HCT116 (cell line): Measurements from ENCODE around the gene PSMD11. TPM values are rescaled to one million over a fixed set of nuclear protein-coding genes. Genes with fewer than 3 reads are reported as not detected.

Experiments
- ATAC-seq: fragments of 200-7000 bp; cut with Tn5 transposase; 2 replicates; pipeline ENCODE4 v1.9.1; 2020; ENCODE audit warnings: mild to moderate bottlenecking, moderate library complexity
- BruUV-seq: library from RNA; stranded (reverse); fragments of 400-500 nt; replicated peaks from 2 replicates; lab custom pipeline; 2021; lab: Mats Ljungman, UMichigan
- CTCF ChIA-PET: fragments of 300-600 bp; sonication (Branson Sonifier 250); formaldehyde crosslinking; loops from one replicate; lab custom pipeline; 2021; ENCODE audit warnings: antibody characterized with exemption; lab: Charles Lee
- POLR2A ChIA-PET: fragments of 300-600, 350-600 bp; sonication (Branson Sonifier 250); formaldehyde crosslinking; loops from one replicate; lab custom pipeline; 2021; ENCODE audit warnings: antibody characterized with exemption; lab: Charles Lee
- RAD21 ChIA-PET, 2 experiments: fragments of 300-600 bp; sonication (Branson Sonifier 250); formaldehyde crosslinking; loops; one replicate each; lab custom pipeline; 2023; ENCODE audit warnings: low total read pairs in 2 of 2; ENCODE audit not compliant: uncharacterized antibody in 2 of 2, unreplicated experiment in 2 of 2, low non-redundant PET in 1 of 2; lab: Charles Lee
- DNase-seq: peaks from one replicate; pipeline ENCODE4 v3.0.0-alpha.2; 2010; ENCODE audit warnings: low read depth, low spot score
- H2AFZ ChIP-seq: fragments of 200-600 bp; shearing (Covaris generic), sonication (generic); 2 replicates; pipeline ENCODE4 v1.6.1; 2017; ENCODE audit warnings: low read depth, mixed run types, mixed read lengths, antibody characterized with exemption, low read length; ENCODE audit not compliant: poor library complexity, severe bottlenecking
- H3K27ac ChIP-seq: 2 replicates; pipeline ENCODE4 v1.5.1; 2012; ENCODE audit warnings: low read depth, low read length
- H3K27me3 ChIP-seq: fragments of 200-600 bp; sonication (generic); 2 replicates; pipeline ENCODE4 v1.6.1; 2016; ENCODE audit warnings: mixed run types, low read length, mixed read lengths; ENCODE audit not compliant: insufficient read depth
- H3K36me3 ChIP-seq, 2 experiments: fragments of 200-500 bp in 1 of 2; fragments of 200-600 bp in 1 of 2; sonication (Bioruptor generic) in 1 of 2; sonication (generic) in 1 of 2; 2 replicates each; pipeline versions ENCODE4 v1.5.1 to v1.6.1; 2014 to 2016; ENCODE audit warnings: low read length in 2 of 2, inconsistent platforms in 1 of 2, mixed read lengths in 1 of 2, mixed run types in 1 of 2; ENCODE audit not compliant: insufficient read depth in 2 of 2, control insufficient read depth in 1 of 2
- H3K4me1 ChIP-seq, 2 experiments: fragments of 200-600 bp in 1 of 2; sonication (generic) in 1 of 2; 2 replicates each; pipeline versions ENCODE4 v1.5.1 to v1.6.1; 2012 to 2017; ENCODE audit warnings: low read length in 2 of 2, inconsistent platforms in 1 of 2, mild to moderate bottlenecking in 1 of 2, mixed read lengths in 1 of 2, mixed run types in 1 of 2, moderate library complexity in 1 of 2; ENCODE audit not compliant: insufficient read depth in 2 of 2, control insufficient read depth in 1 of 2
- H3K4me2 ChIP-seq: fragments of 200-600 bp; sonication (generic); 2 replicates; pipeline ENCODE4 v1.6.1; 2017; ENCODE audit warnings: mixed run types, low read length, mixed read lengths
- H3K4me3 ChIP-seq, 2 experiments: fragments of 200-600 bp in 1 of 2; sonication (generic) in 1 of 2; replicated peaks in 1 of 2; 2 replicates each; pipeline ENCODE4 v1.5.1; 2011 to 2016; ENCODE audit warnings: low read length in 2 of 2, control low read depth in 1 of 2, low read depth in 1 of 2, mild to moderate bottlenecking in 1 of 2, mixed read lengths in 1 of 2, mixed run types in 1 of 2
- H3K79me2 ChIP-seq: fragments of 200-600 bp; sonication (generic); 2 replicates; pipeline ENCODE4 v1.6.1; 2017; ENCODE audit warnings: mild to moderate bottlenecking, mixed run types, low read length, moderate library complexity, mixed read lengths; ENCODE audit not compliant: insufficient read depth
- H3K9ac ChIP-seq: fragments of 200-600 bp; sonication (generic); 2 replicates; pipeline ENCODE4 v1.6.1; 2016; ENCODE audit warnings: low read length, mixed read lengths
- H3K9me2 ChIP-seq: fragments of 200-600 bp; sonication (generic), shearing (Covaris generic); 2 replicates; pipeline ENCODE4 v1.6.1; 2017; ENCODE audit warnings: mixed run types, mild to moderate bottlenecking, moderate library complexity; ENCODE audit not compliant: insufficient read depth
- H3K9me3 ChIP-seq, 2 experiments: fragments of 200-500 bp in 1 of 2; fragments of 200-600 bp in 1 of 2; sonication (Bioruptor generic) in 1 of 2; sonication (generic) in 1 of 2; 2 replicates each; pipeline ENCODE4 v1.6.1; 2014 to 2017; ENCODE audit warnings: low read length in 2 of 2, mixed read lengths in 2 of 2, inconsistent platforms in 1 of 2, low read depth in 1 of 2, mild to moderate bottlenecking in 1 of 2, mixed run types in 1 of 2, moderate library complexity in 1 of 2; ENCODE audit not compliant: control insufficient read depth in 1 of 2, insufficient read depth in 1 of 2
- H4K20me1 ChIP-seq: fragments of 200-600 bp; sonication (generic), shearing (Covaris generic); 2 replicates; pipeline ENCODE4 v1.6.1; 2017; ENCODE audit warnings: mixed run types, mild to moderate bottlenecking, moderate library complexity; ENCODE audit not compliant: insufficient read depth
- CBX3 ChIP-seq: IDR thresholded peaks from 2 replicates; pipeline ENCODE4 v1.6.1; 2012; ENCODE audit warnings: low read depth
- EGR1 ChIP-seq: IDR thresholded peaks from 2 replicates; pipeline ENCODE4 v1.6.1; 2012; ENCODE audit warnings: low read depth
- ELF1 ChIP-seq: IDR thresholded peaks from 2 replicates; pipeline ENCODE4 v1.6.1; 2012; ENCODE audit warnings: low read depth, borderline replicate concordance
- EZH2phosphoT487 ChIP-seq: fragments of 200-600 bp; IDR thresholded peaks from 2 replicates; pipeline ENCODE4 v1.6.1; 2018; ENCODE audit warnings: antibody characterized with exemption, borderline replicate concordance
- POLR2A ChIP-seq: IDR thresholded peaks from 2 replicates; pipeline ENCODE4 v1.7.0; 2011; ENCODE audit warnings: borderline replicate concordance; ENCODE audit not compliant: insufficient read depth, insufficient read length; ENCODE audit errors: extremely low read depth
- RAD21 ChIP-seq: IDR thresholded peaks from 2 replicates; pipeline ENCODE4 v1.6.1; 2012; ENCODE audit warnings: low read depth, mild to moderate bottlenecking
- SIN3A ChIP-seq: IDR thresholded peaks from 2 replicates; pipeline ENCODE4 v1.6.1; 2012; ENCODE audit warnings: low read depth
- SP1 ChIP-seq: IDR thresholded peaks from 2 replicates; pipeline ENCODE4 v1.6.1; 2012; ENCODE audit warnings: low read depth
- SRF ChIP-seq: IDR thresholded peaks from 2 replicates; pipeline ENCODE4 v1.6.1; 2012; ENCODE audit warnings: low read depth
- TCF7L2 ChIP-seq: IDR thresholded peaks from 2 replicates; pipeline ENCODE4 v1.7.0; 2011; ENCODE audit warnings: borderline replicate concordance, inconsistent platforms; ENCODE audit not compliant: insufficient read depth, insufficient read length; ENCODE audit errors: extremely low read depth
- ZFX ChIP-seq: fragments of 450-650 bp; IDR thresholded peaks from 2 replicates; pipeline ENCODE4 v1.6.1; 2017
- ZNF274 ChIP-seq: fragments of 200-500 bp; sonication (Bioruptor generic); IDR thresholded peaks from 2 replicates; pipeline ENCODE4 v1.6.1; 2014; ENCODE audit warnings: mild to moderate bottlenecking, low read depth, low read length, inconsistent platforms
- intact Hi-C: fragments of 100-400 bp; cut with micrococcal nuclease; formaldehyde crosslinking; loops from 2 replicates; pipeline ENCODE4 v1.10.0; 2022
- total RNA-seq: library from RNA; stranded (reverse); gene quantifications from one replicate; pipeline ENCODE4 v1.2.1, GENCODE V29; 2021; ENCODE audit not compliant: unreplicated experiment
- TF ChIP-seq, protein P1 (sequence below): IDR thresholded peaks from 2 replicates; pipeline ENCODE4 v1.6.1; 2012; ENCODE audit warnings: low read depth
- TF ChIP-seq, protein P2 (sequence below): IDR thresholded peaks from 2 replicates; pipeline ENCODE4 v1.6.1; 2011; ENCODE audit warnings: mild to moderate bottlenecking, low read length, moderate library complexity; ENCODE audit not compliant: insufficient replicate concordance; ENCODE audit errors: extremely low read depth
- TF ChIP-seq, protein P3 (sequence below), 3 experiments: fragments of 200-600 bp in 1 of 3; sonication (generic) in 1 of 3; IDR thresholded peaks in 2 of 3; conservative IDR thresholded peaks in 1 of 3; 2 replicates each; pipeline ENCODE4 v1.5.1; 2012 to 2017; ENCODE audit warnings: low read depth in 2 of 3, low read length in 2 of 3, antibody characterized with exemption in 1 of 3, borderline replicate concordance in 1 of 3, control low read depth in 1 of 3, mild to moderate bottlenecking in 1 of 3, mixed read lengths in 1 of 3, mixed run types in 1 of 3, moderate library complexity in 1 of 3; ENCODE audit not compliant: insufficient read depth in 1 of 3

The PSMD11 gene
- total RNA-seq, 1 experiment from 2014 or later: 143 TPM

DNA sequence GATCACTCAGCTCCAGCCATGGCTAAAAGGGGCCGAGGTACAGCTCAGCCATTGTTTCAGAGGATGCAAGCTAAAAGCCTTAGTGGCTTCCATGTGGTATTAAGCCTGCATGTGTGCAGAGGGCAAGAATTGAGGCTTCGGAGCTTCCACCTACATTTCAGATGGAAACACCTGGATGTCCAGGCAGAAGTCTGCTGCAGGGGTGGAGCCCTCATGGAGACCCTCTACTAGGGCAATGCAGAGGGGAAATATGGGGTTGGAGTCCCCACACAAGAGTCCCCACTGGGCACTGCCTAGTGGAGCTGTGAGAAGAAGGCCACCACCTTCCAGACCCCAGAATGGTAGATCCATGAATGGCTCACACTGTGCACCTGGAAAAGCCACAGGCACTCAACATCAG is 14.7 kb upstream of the PSMD11 start:
- ATAC-seq (no peak), DNase-seq (no peak)
- H3K4me3 ChIP-seq: no peak overlapping the region
- CTCF ChIA-PET: no interaction called here
- H3K27ac ChIP-seq: no peak overlapping the region
- no peak overlapping the region for H3K4me2 ChIP-seq
- H3K9ac ChIP-seq: no peak overlapping the region
- intact Hi-C loops: no loop called here
- H4K20me1 ChIP-seq: no peaks in the 10 kb centered on the region
- H3K9me2 ChIP-seq: no peaks in the 10 kb centered on the region
- H2AFZ ChIP-seq: no peak overlapping the region
- no peaks in the 10 kb centered on the region for H3K4me1 ChIP-seq
- no peak for TF ChIP-seq ZNF274
- no peak for TF ChIP-seq TCF7L2
- TF ChIP-seq EGR1: no peak
- TF ChIP-seq, protein P1, sequence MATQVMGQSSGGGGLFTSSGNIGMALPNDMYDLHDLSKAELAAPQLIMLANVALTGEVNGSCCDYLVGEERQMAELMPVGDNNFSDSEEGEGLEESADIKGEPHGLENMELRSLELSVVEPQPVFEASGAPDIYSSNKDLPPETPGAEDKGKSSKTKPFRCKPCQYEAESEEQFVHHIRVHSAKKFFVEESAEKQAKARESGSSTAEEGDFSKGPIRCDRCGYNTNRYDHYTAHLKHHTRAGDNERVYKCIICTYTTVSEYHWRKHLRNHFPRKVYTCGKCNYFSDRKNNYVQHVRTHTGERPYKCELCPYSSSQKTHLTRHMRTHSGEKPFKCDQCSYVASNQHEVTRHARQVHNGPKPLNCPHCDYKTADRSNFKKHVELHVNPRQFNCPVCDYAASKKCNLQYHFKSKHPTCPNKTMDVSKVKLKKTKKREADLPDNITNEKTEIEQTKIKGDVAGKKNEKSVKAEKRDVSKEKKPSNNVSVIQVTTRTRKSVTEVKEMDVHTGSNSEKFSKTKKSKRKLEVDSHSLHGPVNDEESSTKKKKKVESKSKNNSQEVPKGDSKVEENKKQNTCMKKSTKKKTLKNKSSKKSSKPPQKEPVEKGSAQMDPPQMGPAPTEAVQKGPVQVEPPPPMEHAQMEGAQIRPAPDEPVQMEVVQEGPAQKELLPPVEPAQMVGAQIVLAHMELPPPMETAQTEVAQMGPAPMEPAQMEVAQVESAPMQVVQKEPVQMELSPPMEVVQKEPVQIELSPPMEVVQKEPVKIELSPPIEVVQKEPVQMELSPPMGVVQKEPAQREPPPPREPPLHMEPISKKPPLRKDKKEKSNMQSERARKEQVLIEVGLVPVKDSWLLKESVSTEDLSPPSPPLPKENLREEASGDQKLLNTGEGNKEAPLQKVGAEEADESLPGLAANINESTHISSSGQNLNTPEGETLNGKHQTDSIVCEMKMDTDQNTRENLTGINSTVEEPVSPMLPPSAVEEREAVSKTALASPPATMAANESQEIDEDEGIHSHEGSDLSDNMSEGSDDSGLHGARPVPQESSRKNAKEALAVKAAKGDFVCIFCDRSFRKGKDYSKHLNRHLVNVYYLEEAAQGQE: no peak
- TF ChIP-seq EZH2phosphoT487: no peak
- no peak for TF ChIP-seq ELF1
- TF ChIP-seq SRF: no peak
- TF ChIP-seq, protein P2, sequence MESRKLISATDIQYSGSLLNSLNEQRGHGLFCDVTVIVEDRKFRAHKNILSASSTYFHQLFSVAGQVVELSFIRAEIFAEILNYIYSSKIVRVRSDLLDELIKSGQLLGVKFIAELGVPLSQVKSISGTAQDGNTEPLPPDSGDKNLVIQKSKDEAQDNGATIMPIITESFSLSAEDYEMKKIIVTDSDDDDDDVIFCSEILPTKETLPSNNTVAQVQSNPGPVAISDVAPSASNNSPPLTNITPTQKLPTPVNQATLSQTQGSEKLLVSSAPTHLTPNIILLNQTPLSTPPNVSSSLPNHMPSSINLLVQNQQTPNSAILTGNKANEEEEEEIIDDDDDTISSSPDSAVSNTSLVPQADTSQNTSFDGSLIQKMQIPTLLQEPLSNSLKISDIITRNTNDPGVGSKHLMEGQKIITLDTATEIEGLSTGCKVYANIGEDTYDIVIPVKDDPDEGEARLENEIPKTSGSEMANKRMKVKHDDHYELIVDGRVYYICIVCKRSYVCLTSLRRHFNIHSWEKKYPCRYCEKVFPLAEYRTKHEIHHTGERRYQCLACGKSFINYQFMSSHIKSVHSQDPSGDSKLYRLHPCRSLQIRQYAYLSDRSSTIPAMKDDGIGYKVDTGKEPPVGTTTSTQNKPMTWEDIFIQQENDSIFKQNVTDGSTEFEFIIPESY: no peak
- TF ChIP-seq POLR2A: no peak
- no peak for TF ChIP-seq RAD21
- no peak for TF ChIP-seq SP1
- no peak for TF ChIP-seq CBX3
- no peak for TF ChIP-seq ZFX
- no peak for TF ChIP-seq SIN3A
- TF ChIP-seq, protein P3, sequence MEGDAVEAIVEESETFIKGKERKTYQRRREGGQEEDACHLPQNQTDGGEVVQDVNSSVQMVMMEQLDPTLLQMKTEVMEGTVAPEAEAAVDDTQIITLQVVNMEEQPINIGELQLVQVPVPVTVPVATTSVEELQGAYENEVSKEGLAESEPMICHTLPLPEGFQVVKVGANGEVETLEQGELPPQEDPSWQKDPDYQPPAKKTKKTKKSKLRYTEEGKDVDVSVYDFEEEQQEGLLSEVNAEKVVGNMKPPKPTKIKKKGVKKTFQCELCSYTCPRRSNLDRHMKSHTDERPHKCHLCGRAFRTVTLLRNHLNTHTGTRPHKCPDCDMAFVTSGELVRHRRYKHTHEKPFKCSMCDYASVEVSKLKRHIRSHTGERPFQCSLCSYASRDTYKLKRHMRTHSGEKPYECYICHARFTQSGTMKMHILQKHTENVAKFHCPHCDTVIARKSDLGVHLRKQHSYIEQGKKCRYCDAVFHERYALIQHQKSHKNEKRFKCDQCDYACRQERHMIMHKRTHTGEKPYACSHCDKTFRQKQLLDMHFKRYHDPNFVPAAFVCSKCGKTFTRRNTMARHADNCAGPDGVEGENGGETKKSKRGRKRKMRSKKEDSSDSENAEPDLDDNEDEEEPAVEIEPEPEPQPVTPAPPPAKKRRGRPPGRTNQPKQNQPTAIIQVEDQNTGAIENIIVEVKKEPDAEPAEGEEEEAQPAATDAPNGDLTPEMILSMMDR (IDR thresholded peaks at IDR 0.05 in 2 of 3, conservative IDR thresholded peaks at IDR 0.05 in 1 of 3; ENCODE audit: borderline replicate concordance in 1 of 3, insufficient read depth in 1 of 3, low read depth in 2 of 3, low read length in 2 of 3): no peak
- TF ChIP-seq, all 23 proteins: peak for 0
- BruUV-seq: no TSS peak
- H3K9me3 ChIP-seq: peaks cover 0 to 6% of the 10 kb centered on the region in 2 experiments; a peak in 2 of 4 replicates
- no peaks in the 10 kb centered on the region for H3K79me2 ChIP-seq
- ChIA-PET POLR2A (no interaction called here), RAD21 (no interaction called here)
- H3K36me3 ChIP-seq: no peaks in the 10 kb centered on the region
- no peaks in the 10 kb centered on the region for H3K27me3 ChIP-seq
